ENCODE measurements around the gene SUCNR1. TPM values are rescaled to one million over a fixed set of nuclear protein-coding genes. Genes with fewer than 3 reads are reported as not detected.
"Not testable (repeated sequence)": the region's sequence is repeated elsewhere in the genome, so short reads cannot be mapped to it uniquely, and the experiment has no call there.

SUCNR1 gene
- total RNA-seq, 1 donor from 2014 or later: 0.49 TPM

DNA sequence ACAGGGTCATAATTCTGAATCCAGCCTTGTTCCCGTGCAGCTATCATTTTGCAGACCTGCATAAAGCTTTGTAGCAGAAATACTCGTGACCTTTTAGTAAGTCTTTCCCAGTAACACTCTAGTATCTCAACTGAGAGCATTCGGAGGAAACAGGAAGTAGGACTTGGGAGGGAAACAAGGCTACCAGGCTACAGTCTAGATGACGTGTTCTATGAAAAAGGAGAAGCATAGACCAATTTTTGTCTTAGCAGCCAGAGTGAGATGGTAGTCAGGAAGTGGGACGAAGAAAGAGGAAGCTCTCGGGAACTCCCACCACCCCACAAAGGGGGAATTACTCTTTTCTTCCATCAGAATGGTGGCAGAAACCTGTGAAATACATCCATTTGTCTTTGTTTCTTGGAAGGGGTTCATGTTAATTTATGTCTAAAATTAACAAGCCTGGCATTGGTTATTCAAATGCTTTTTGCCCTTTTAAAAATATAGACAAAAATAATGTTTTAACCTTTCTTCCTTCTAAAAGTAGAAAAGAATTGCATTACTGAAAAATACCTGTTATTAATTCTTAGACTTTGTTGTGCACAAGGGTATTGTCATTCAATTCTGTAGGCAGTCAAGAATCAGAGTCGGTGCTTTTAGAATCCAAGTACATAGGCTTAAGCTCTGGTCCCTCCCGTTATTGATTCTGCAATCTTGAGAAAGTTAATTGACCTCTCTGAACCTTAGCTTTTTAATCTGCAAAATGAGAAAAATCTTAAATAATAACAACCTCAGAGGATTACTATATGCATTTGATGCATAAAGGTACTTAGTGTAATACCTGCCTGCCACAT is 1.6 kb upstream of the SUCNR1 start:
- Histone ChIP-seq H3K4me3 (no peak overlapping the region), H3K4me1 (peaks cover 19% of the 10 kb centered on the region), H3K27me3 (no peaks in the 10 kb centered on the region), H3K27ac (no peak overlapping the region), H3K36me3 (no peaks in the 10 kb centered on the region), H3K9me3 (no peaks in the 10 kb centered on the region)
- no peak for DNase-seq (ENCODE audit: extremely low spot score in 2 of 2)
- intact Hi-C loops (cut with DNase I): no loop called here
- no peak for TF ChIP-seq POLR2AphosphoS5 (IDR thresholded peaks at IDR 0.05; ENCODE audit: insufficient read depth in 1 of 2, low read depth in 1 of 2)
- no peak for TF ChIP-seq POLR2A (IDR thresholded peaks at IDR 0.05)
- TF ChIP-seq, protein P1, sequence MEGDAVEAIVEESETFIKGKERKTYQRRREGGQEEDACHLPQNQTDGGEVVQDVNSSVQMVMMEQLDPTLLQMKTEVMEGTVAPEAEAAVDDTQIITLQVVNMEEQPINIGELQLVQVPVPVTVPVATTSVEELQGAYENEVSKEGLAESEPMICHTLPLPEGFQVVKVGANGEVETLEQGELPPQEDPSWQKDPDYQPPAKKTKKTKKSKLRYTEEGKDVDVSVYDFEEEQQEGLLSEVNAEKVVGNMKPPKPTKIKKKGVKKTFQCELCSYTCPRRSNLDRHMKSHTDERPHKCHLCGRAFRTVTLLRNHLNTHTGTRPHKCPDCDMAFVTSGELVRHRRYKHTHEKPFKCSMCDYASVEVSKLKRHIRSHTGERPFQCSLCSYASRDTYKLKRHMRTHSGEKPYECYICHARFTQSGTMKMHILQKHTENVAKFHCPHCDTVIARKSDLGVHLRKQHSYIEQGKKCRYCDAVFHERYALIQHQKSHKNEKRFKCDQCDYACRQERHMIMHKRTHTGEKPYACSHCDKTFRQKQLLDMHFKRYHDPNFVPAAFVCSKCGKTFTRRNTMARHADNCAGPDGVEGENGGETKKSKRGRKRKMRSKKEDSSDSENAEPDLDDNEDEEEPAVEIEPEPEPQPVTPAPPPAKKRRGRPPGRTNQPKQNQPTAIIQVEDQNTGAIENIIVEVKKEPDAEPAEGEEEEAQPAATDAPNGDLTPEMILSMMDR (IDR thresholded peaks at IDR 0.05): no peak

DNA sequence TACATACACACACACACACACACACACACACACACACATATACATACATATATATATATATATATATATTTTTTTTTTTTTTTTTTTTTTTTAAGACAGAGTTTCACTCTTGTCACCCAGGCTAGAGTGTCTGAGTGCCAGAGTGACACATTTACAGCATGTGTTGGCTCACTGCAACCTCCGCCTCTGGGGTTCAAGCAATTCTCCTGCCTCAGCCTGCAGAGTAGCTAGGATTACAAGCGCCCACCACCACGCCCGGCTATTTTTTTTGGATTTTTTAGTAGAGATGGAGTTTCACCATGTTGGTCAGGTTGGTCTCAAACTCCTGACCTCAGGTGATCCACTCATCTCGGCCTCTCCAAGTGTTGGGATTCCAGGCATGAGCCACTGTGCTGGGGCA is 636 bp downstream of the SUCNR1 start:
- intact Hi-C loops (cut with DNase I); H3K36me3 ChIP-seq; H3K9me3 ChIP-seq: not testable (repeated sequence)

GRCh38 chr3:151875759-151876158 is 2.3 kb downstream of the SUCNR1 start:
- no peaks in the 10 kb centered on the region for H3K36me3 ChIP-seq
- no peak for TF ChIP-seq POLR2AphosphoS5 (IDR thresholded peaks at IDR 0.05; ENCODE audit: insufficient read depth in 1 of 2, low read depth in 1 of 2)
- TF ChIP-seq, protein P1 (IDR thresholded peaks at IDR 0.05): no peak
- no peak for TF ChIP-seq POLR2A (IDR thresholded peaks at IDR 0.05)
- no peak overlapping the region for H3K27ac ChIP-seq
- no peaks in the 10 kb centered on the region for H3K9me3 ChIP-seq
- intact Hi-C loops (cut with DNase I): no loop called here
- H3K27me3 ChIP-seq: no peaks in the 10 kb centered on the region
- DNase-seq (ENCODE audit: extremely low spot score in 2 of 2): no peak
- H3K4me3 ChIP-seq: no peak overlapping the region
- peaks cover 6% of the 10 kb centered on the region for H3K4me1 ChIP-seq

More for the DNA sequence above, 636 bp downstream of the SUCNR1 start:
- H3K4me3 ChIP-seq; H3K27me3 ChIP-seq; H3K27ac ChIP-seq; DNase-seq (ENCODE audit: extremely low spot score in 2 of 2): not testable (repeated sequence)
- H3K4me1 ChIP-seq: peaks cover 11% of the 10 kb centered on the region

DNA sequence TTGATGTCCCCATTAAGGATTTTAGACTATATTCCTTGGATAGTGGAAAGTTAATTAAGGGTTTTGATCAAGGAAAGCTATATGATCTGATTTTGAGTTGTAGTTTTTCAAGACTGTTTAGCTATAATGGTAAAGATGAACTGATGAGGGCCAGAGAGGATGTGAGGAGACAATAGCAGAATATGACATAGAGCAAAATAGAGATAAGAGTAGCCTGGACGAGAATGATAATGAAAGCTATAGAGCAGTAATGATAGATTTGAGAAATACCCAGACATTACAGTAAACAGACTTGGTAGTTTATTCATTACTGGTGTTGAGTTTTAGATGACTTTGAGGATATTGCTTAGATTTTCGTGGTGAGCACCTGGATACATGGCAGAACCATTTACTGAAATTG is 3.8 kb downstream of the SUCNR1 start:
- Histone ChIP-seq H3K4me3 (no peak overlapping the region), H3K4me1 (no peaks in the 10 kb centered on the region), H3K27me3 (no peaks in the 10 kb centered on the region), H3K36me3 (no peaks in the 10 kb centered on the region), H3K27ac (no peak overlapping the region), H3K9me3 (no peaks in the 10 kb centered on the region)
- intact Hi-C loops (cut with DNase I): no loop called here
- no peak for DNase-seq (ENCODE audit: extremely low spot score in 2 of 2)
- TF ChIP-seq, protein P1 (IDR thresholded peaks at IDR 0.05): no peak
- TF ChIP-seq POLR2AphosphoS5 (IDR thresholded peaks at IDR 0.05; ENCODE audit: insufficient read depth in 1 of 2, low read depth in 1 of 2) (no peak), POLR2A (IDR thresholded peaks at IDR 0.05) (no peak)

GRCh38 chr3:151878465-151878864 is 5.0 kb downstream of the SUCNR1 start:
- Histone ChIP-seq H3K4me1 (no peaks in the 10 kb centered on the region), H3K36me3 (no peaks in the 10 kb centered on the region), H3K4me3 (no peak overlapping the region), H3K27me3 (no peaks in the 10 kb centered on the region), H3K27ac (no peak overlapping the region), H3K9me3 (no peaks in the 10 kb centered on the region)
- no peak for DNase-seq (ENCODE audit: extremely low spot score in 2 of 2)
- TF ChIP-seq POLR2AphosphoS5 (IDR thresholded peaks at IDR 0.05; ENCODE audit: insufficient read depth in 1 of 2, low read depth in 1 of 2): no peak
- no peak for TF ChIP-seq POLR2A (IDR thresholded peaks at IDR 0.05)
- TF ChIP-seq, protein P1 (IDR thresholded peaks at IDR 0.05): no peak
- intact Hi-C loops (cut with DNase I): no loop called here
